SK-N-SH treated with all-trans-retinoic acid at 6 μM for 48 hours (cell line): Measurements from ENCODE around the gene TPK1.

Experiments
- ARNTL ChIP-seq: fragments of 450-650 bp; formaldehyde crosslinking; IDR thresholded peaks from 2 replicates; pipeline ENCODE4 v1.5.0; 2020; ENCODE audit warnings: low read depth, mild to moderate bottlenecking, moderate library complexity, borderline replicate concordance
- ESRRG ChIP-seq: fragments of 250-450 bp; sonication (Bioruptor Pico); IDR thresholded peaks from 2 replicates; pipeline ENCODE4 v1.6.1; 2021; ENCODE audit warnings: mild to moderate bottlenecking
- ZFP3 ChIP-seq: fragments of 250-450 bp; sonication (Bioruptor Pico); IDR thresholded peaks from 2 replicates; pipeline ENCODE4 v1.5.0; 2020; ENCODE audit warnings: mild to moderate bottlenecking, moderate library complexity
- TF ChIP-seq, protein P1 (sequence below): fragments of 250-450 bp; sonication (Bioruptor Pico); IDR thresholded peaks from 2 replicates; pipeline ENCODE4 v1.5.1; 2021; ENCODE audit warnings: mild to moderate bottlenecking, moderate library complexity

DNA sequence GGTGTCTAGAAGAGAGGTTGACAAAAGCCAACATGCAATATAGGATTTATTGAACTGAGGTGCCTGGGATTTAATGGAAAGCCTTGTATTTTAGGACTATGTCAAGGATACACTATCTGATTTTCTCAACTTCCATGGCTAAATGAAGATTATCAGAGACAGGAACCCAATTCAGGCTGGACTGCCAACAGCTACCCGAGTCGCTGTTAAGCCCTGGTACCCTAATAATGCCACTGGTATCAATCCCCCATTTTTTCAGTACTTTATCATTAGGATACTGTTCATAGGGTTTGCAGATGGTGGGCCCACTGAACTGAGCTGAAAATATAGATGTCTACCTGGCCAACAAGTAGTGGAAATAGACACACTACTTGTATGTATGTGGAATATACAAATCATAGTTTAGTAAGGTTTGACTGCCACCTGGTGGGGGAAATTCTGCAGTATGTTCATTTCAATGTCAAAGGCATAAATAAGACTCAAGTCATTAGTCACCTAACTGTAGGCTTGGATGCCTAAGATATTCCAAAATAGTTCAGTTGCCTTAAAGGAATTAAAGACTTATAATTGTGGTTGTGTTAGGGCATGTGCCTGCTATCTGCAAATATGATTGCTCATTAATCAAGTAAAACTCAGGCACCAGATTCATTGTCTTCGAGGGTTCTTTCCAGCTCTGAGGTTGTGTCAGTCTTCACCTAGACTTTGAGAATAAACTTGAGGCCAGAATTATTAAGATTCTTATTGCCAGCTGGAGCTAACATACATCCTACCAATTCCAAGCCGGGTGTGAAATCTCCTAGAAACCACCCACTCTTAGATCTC, 398.3 kb downstream of the TPK1 start:
- TF ChIP-seq ZFP3 (CRISPR knock-in tag) (no peak), ARNTL (no peak), ESRRG (CRISPR knock-in tag) (no peak)
- TF ChIP-seq, protein P1, sequence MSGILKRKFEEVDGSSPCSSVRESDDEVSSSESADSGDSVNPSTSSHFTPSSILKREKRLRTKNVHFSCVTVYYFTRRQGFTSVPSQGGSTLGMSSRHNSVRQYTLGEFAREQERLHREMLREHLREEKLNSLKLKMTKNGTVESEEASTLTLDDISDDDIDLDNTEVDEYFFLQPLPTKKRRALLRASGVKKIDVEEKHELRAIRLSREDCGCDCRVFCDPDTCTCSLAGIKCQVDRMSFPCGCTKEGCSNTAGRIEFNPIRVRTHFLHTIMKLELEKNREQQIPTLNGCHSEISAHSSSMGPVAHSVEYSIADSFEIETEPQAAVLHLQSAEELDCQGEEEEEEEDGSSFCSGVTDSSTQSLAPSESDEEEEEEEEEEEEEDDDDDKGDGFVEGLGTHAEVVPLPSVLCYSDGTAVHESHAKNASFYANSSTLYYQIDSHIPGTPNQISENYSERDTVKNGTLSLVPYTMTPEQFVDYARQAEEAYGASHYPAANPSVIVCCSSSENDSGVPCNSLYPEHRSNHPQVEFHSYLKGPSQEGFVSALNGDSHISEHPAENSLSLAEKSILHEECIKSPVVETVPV = no peak
